Skin of body (tissue), 2 donors: ENCODE measurements around the gene WDR4. TPM values are rescaled to one million over a fixed set of nuclear protein-coding genes. Genes with fewer than 3 reads are reported as not detected.
"Not testable (repeated sequence)": the region's sequence is repeated elsewhere in the genome, so short reads cannot be mapped to it uniquely, and the experiment has no call there.

Experiments
- DNase-seq: peaks from one replicate; lab custom pipeline; 2025; lab: John Stamatoyannopoulos, UW
- total RNA-seq: library from RNA; depleted of rRNA; stranded (reverse); fragments of >200 nt; gene quantifications from one replicate; pipeline ENCODE4 v1.2.3, GENCODE V29; 2014

WDR4 gene, protein sequence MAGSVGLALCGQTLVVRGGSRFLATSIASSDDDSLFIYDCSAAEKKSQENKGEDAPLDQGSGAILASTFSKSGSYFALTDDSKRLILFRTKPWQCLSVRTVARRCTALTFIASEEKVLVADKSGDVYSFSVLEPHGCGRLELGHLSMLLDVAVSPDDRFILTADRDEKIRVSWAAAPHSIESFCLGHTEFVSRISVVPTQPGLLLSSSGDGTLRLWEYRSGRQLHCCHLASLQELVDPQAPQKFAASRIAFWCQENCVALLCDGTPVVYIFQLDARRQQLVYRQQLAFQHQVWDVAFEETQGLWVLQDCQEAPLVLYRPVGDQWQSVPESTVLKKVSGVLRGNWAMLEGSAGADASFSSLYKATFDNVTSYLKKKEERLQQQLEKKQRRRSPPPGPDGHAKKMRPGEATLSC
- total RNA-seq: 8.6 TPM

DNA sequence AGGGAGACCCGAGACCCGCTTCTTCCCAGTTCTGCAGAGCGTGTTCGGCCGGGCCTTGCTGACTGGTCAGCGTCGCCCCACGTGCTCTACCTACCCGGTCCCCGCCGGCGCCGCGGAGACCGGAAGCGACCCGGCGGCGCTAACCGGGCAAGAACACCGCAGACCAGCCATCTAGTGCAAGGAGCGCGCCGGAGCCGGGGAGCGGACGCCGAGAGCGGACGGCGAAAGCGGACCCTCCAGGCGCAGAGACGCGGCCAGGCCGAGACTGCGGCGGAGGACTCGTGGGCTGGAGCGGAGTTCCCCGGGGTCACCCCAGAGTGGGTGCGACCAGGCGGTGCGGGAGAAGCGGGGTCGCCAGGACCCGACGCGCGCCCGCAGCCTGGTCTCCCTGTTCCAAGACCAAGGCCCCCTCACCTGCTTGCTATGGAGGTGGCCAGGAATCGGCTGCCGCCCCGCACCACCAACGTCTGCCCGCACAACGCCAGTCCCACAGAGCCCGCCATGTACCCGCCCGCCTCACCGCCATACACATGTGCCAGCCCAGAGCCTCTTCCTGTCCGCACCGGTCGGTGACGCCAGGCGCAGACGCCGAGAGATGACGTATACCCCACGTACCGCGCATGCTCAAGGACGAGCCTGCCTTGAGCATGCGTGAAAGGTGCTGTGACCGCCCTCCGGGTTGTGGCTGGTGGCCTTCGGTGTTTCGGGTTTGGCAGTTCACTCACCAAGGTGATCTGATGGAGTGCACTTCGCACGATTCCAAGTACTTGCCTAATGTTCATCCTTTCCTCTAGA, at the start of gene WDR4:
Gene WDR4, minus strand, starts transcription at position 547 of the 795 bp plus-strand sequence. Its CDS starts 44 bp downstream, at position 503.
- DNase-seq: peak; percentile 95

DNA sequence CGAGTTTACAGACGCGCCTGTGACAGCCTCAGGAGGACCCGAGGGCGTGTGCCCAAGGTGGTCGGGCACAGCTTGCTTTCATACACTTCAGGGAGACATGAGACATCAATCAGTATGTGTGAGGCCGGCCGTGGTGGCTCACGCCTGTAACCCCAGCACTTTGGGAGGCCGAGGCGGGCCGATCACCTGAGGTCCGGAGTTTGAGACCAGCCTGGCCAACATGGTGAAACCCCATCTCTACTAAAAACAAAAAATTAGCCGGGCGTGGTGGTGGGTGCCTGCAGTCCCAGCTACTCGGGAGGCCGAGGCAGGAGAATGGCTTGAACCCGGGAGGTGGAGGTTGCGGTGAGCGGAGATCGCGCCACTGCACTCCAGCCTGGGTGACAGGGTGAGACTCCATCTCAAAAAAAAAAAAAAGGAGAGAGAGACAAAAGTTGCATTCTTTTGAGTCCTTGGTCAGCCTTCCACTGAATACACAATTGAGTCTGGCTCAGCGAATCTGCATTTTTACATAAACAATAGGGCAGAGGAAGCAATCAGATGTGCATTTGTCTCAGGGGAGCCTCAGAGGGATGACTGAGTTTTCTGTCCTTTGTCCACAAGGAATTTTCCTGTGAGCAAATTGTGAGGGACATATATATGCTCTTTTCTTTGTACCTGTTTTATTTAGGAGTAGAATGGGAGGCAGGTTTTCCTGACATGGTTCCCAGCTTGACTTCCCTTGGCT, 48.3 kb upstream of the WDR4 start:
- not testable (repeated sequence) for DNase-seq

DNA sequence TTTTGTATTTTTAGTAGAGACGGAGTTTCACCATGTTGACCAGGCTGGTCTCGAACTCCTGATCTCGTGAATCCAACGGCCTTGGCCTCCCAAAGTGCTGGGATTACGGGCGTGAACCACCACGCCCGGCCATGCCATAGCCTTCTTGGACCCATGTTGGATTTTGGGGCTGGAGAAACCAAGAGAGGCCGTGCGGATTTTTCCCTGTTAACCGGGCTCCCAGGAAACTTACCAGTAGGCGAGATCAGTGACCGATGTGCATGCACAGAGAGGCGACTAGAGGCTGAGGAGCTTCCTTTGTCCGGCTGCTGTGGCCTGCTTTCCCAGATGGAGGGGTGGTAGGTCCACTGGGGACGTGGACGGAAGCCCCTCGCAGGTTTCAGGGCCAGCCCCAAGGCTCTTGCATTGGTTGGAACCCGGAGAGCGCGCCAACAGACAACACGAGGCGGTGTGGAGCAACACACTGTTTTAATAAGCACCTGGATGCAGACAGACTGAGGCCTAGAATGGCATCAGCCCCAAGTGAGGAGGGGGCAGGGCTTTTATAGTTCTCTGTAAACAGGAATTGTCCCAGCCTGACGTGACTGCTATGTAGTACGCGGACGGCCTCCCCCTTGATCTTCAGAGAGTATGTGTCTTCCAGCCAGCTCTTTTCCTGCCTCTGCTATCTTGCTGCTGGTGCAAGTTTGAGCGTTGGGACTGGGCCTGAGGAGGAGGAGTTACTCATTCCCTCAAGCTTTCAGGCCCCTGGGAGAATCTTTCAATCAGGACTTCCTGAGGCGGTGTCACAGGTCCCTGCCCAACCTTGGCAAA, 46.0 kb upstream of the WDR4 start, which contains the start of gene ERVH48-1:
Gene ERVH48-1, minus strand, starts transcription at position 517 of the 813 bp plus-strand sequence. CDS start 6,624 bp downstream, outside the sequence.
- no peak for DNase-seq

DNA sequence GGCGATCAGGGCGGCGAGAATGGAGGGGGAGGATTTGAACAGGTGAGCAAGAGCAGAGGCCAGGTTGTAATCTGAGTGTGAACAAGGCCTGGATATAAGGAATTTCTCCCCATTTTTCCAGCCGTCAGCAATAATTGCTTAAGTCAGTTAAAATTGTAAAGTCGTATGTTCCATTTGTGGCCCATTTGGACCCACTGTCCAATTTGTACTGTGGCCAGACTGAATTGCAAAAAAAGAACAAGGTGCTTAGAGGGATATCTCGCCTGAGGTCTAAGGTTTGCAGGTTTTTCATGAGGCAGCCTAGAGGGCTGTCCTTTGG, 45.1 kb upstream of the WDR4 start:
- DNase-seq: no peak

DNA sequence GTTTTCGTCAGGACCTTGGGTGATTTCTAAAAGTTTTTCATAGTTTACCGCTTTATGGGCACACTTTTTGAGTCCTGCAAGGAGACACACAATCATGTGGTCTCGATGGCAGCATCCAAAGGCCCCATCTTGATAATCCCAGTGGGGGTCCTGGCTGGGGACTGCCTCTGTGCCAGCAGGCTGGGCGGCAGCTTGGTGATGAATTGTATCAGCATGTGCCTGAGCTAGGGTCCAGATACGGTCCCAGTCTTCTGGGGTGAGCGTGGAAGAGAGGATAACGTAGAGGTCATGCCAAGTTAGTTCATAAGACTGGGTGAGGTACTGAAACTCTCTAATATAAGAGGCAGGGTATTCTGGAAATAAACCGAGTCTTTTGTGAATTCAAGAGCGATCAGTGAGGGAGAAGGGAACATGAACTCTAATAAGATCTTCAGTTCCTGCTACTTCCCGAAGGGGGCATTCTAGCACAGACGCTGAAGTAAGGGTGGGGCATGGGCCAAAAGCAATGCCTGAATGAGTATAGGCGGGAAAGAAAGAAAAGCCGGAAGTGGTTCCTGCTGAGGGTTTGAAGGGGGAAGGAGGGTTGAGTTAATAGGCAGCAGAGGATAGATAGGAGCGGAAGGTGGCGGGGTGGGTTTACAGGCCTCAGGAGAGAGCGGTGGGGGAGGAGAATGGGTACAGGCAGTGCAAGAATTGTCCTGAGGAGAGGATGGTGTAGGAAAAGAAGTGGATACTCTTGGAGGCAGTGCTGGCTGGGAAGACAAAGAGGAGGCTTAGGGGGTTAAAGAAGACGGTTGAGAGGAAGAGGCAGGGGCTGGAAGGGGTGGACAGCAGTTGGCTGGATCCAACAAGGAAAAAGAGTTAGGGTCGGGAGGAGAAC, 44.5 kb upstream of the WDR4 start:
- peak; percentile 91 for DNase-seq

DNA sequence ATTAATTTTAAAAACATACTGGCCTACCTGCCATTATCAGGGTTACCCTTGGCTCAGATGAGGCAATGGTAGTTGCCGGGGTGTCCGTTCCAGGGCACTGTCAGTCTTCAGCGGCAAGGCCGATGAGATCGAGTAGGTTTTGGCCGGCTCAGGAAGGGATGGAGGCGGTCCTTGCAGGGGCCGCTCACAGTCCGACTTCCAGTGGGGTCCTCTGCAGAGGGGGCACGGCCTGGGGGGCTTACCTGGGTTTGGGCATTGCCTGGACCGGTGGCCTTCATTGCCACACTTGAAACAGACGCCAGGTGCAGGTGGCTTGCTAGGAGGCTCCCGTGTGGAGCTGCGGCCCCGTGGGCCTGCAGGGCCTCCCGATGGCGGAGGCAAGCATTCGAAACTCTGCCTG, 43.6 kb upstream of the WDR4 start:
- DNase-seq: no peak

DNA sequence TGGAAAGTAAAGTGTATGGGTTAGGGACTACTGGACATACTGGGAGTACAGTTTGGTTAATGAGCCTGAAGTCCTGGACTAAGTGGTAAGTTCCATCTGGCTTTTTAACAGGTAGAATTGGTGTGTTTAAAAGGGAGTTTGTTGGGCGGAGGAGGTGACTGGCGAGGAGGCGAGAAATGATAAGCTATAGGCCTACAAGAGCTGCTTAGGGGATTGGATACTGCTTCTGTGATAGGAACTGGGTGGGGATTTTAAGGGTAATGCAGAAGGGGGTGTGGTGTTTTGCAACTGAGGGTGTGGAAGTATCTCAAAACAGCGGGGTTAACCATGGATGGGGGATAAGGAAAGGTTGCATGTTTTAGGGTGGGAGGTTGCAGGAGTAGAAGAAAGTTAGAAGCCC, 42.6 kb upstream of the WDR4 start:
- no peak for DNase-seq

DNA sequence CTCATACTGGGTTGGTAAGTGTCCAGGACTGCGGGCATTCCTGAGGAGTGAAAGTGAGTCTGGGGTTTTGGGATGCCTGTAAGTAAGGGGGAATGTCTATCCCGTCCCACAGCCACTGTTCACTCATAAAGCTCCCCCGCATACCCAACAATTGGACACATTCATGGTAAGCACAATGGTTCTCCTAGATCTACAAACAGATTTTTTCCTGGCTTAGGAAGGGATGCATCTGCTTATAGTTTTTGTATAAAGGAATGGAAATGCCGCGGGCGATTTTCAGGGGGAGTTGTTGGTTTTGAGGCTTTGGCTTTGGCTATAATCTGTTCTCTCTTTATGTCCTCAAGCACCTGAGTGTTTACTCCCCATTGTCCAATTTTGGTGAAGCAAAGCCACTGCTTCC, 39.0 kb upstream of the WDR4 start:
- DNase-seq: no peak

DNA sequence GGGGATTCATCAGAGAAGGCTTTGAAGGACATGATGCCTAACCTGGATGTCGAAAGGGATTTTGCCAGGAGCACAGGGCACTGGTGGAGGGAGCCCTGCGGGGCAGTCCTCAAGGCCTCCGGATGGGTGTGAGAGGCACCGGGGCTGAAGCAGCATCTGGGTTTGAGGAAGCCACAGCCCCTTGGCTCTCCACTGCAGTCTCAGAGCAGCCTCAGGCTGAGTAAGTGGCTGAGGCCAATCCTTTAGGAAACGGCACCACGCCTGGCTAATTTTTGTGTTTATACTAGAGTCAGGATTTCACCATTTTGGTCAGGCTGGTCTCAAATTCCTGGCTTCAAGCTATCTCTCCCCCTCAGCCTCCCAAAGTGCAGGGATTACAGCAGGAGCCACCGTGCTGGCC, 34.1 kb upstream of the WDR4 start:
- DNase-seq: no peak

DNA sequence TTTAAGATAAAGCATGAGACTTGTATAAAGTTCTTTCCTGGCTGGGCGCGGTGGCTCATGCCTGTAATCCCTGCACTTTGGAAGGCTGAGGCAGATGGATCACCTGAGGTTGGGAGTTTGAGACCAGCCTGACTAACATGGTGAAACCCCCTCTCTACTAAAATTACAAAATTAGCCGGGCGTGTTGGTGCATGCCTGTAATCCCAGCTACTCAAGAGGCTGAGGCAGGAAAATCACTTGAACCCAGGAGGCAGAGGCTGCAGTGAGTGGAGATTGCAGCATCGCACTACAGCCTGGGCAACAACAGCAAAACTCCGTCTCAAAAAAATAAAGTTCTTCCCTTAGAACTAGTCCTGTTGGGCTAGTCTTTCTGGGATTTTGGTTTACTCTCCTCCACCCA, 32.6 kb upstream of the WDR4 start:
- not testable (repeated sequence) for DNase-seq

DNA sequence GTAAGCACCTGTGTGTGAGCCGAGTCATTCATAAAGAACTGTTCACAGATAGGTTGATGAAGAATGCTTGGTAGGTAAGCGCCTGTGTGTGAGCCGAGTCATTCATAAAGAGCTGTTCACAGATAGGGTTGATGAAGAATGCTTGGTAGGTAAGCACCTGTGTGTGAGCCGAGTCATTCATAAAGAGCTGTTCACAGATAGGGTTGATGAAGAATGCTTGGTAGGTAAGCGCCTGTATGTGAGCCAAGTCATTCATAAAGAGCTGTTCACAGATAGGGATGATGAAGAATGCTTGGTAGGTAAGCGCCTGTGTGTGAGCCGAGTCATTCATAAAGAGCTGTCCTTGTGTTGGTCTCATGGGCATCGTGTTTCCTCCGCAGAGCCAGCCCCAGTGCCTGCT, 29.1 kb upstream of the WDR4 start:
- DNase-seq: not testable (repeated sequence)

DNA sequence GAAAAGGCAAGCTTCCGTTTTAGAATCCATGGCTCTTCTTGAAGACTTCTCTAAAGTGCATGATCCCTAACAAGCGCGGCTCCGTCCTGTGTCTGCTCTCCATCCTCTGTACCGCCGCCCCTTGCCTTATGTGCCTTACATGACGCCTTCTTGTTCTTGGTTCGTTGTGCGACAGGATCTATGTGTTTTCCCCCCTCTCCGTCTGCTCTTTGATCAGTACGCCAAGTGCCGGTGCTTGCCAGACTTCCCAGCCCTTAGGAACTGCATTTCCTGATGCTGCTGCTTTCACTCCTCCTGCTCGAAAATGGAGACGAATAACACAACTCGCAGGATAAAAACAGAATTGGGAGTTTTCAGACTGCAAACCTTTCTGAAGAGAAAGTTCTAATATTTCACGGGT, 26.9 kb upstream of the WDR4 start:
- DNase-seq: no peak

DNA sequence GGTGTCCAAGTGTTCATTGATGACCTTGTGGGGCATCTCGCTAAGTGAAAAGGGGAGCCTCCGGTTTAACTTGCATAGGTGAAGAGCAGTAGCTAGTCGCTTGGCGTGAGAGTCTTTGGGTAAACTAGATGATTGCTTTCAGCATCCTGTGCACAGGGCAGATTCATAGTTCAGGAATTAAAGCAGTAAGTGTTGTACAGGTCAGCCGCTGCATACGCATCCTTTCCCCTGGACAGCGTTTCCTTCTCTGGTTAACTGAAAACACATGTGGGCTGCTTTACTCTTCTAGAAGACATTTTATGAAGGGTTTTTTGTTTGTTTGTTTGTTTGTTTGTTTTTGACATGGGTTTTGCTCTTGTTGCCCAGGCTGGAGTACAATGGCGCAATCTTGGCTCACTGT, 25.9 kb upstream of the WDR4 start:
- DNase-seq: no peak

DNA sequence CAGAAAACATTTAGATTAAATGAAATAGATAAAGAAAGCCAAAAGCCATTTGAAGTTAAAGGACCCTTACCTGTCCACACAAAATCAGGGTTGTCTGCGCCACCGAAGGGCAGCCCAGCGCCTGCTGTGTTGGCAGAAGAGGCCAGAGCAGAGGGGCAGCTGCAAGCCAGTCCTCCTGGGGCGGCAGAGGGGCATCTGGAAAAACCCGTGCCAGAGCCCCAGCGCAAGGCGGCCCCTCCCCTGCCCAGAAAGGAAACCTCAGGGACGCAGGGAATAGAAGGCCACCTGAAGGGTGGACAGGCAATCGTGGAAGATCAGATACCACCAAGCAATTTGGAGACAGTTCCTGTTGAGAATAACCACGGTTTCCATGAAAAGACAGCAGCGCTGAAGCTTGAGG, 24.5 kb upstream of the WDR4 start:
- no peak for DNase-seq

DNA sequence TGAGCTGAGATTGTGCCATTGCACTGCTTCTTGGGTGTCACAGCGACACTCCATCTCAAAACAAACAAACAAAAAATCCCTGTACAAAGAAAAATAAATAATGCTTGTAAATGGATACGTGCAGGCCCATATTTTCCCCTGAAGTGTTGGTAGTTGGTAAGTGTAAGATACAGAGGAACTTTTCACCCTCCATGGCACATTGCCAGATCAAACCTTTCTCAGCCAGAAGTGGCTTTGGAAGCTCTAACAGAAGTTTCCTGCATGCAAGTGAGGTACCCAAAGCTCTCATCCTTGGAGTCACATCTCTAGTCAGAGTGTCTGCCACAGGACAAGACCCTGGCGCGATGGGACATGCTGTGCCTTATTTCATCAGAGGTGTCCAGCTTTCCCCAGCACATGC, 21.1 kb upstream of the WDR4 start:
- DNase-seq: no peak

DNA sequence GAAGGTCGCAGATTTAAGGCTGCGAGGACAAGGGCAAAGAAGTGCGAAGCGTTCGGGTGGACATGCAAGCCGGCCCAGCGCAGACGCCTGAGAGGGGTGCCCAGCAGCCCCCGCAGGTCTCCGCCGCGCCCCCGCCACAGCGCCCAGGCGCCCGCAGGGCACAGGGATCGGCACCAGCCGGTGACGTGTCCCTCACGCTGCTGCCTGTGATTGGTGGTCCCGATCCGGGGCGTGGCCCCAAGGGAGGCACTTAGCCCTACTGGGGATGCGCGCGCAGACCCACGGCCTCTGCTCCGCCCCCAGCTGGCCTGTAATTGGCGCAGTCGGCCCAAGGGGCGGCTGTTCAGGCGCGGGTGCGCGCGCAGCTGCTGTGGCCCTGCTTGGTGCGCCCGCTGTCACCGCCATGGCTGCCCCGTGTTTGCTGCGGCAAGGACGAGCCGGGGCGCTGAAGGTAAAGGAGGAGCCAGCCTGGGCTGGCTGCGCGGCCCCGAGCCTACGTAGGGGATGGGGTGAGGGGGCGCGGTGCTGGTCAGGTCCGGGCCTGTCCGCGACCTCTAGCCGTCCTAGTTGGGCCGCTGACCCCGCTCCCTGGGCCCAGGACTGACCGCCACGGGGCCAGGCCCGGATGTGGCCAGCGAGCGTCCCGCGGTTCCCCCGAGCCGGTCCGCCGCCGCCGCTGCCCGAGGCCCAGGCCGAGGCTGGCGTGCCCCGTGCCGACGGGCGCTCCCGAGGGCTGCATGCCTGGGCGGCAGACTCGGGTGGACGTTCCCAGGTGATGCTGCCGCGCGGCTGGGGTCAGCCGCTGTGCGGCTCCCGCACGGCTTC, 13.8 kb upstream of the WDR4 start, which contains the start of gene NDUFV3:
Gene NDUFV3, plus strand, starts transcription at position 379 of the 825 bp plus-strand sequence. Its CDS starts 25 bp downstream, at position 404.
- DNase-seq: peak; percentile 97

DNA sequence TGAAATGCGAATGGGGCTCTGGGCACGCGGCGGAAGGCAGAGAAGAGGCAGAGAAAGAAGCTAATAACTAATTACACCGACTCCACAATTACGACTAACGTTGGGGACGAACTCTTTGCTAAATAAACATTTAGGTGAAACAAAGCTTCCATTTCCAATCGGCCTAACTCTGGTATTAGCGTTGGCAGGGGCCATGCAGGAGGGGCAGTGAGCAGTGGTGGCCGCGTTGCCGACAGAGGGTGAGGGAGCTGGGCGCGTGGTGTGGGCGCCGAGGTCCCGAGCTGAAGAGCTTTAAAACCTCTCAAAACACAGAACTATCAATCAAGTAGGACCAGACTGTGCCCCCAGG, 13.2 kb upstream of the WDR4 start:
- DNase-seq: no peak

DNA sequence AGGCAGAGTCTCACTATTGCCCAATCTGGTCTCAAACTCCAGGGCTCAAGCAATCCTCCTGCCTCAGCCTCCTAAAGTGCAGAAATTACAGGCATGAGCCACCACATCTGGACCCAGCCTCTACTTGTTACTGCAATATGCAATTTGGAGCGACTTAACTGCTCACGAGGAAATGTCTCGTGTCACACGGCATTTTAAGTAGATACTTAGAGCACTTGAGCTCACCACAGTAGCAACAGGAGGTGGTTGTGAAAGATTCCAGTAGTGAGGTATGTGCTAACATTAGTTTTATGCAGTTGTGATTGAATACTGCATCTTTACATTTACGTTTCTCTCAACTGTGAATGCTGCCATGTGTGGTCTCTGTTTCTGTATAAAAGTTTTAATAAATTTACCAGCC, 8.0 kb upstream of the WDR4 start:
- DNase-seq: no peak

DNA sequence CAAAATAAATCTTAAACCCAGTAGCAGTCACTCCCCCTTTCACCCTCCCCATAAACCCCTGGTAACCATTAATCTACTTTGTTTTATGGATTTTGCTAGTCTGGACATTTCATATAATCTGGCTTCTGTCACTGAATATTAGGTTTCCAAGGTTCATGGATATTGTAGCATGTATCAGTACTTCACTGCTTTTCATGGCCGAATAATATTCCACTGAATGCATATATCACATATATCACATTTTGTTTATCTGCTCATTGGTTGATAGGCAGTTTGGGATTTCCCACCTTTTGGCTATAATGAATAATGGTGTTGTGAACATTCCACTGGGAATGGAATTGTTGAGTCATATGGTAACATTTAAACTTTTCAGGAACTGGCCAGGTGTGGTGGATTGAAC, 4.6 kb upstream of the WDR4 start:
- no peak for DNase-seq
